NCI-H446 (cell line): Measurements from ENCODE around the gene CBLN3.

Experiments
- DNase-seq, 2 experiments: peaks; one replicate each; lab custom pipeline; 2025; lab: John Stamatoyannopoulos, UW

CBLN3 gene

GRCh38 chr14:24439257-24439656, 9.8 kb upstream of the CBLN3 start:
- no peak for DNase-seq

- no peak for DNase-seq
These were observed 9.0 kb upstream of the CBLN3 start for GRCh38 chr14:24438223-24439097.

- no peak for DNase-seq
These were observed 8.2 kb upstream of the CBLN3 start for GRCh38 chr14:24437736-24438067.

- DNase-seq: no peak
These were observed 7.7 kb upstream of the CBLN3 start for GRCh38 chr14:24437020-24437735.

- peak; percentile 50 to 71 for DNase-seq
These were observed 7.0 kb upstream of the CBLN3 start for GRCh38 chr14:24436355-24437019.

GRCh38 chr14:24435998-24436354, 6.5 kb upstream of the CBLN3 start:
- DNase-seq: no peak

GRCh38 chr14:24435192-24435810, 5.8 kb upstream of the CBLN3 start:
- DNase-seq: no peak

- no peak for DNase-seq
These were observed 5.2 kb upstream of the CBLN3 start for GRCh38 chr14:24434676-24435075.

GRCh38 chr14:24434036-24434435, 4.6 kb upstream of the CBLN3 start:
- no peak for DNase-seq

- DNase-seq: no peak
These were observed 3.0 kb upstream of the CBLN3 start for GRCh38 chr14:24432259-24433131.

GRCh38 chr14:24431569-24432258, 2.2 kb upstream of the CBLN3 start:
- DNase-seq: peak; percentile 89 to 93

GRCh38 chr14:24430682-24431568, 1.5 kb upstream of the CBLN3 start:
- DNase-seq: no peak

- DNase-seq: no peak
These were observed 744 bp upstream of the CBLN3 start for GRCh38 chr14:24430143-24430681.

- no peak for DNase-seq
These were observed 657 bp downstream of the CBLN3 start for GRCh38 chr14:24428628-24429394.

GRCh38 chr14:24427537-24428508, 1.6 kb downstream of the CBLN3 start:
- no peak for DNase-seq

- DNase-seq: no peak
These were observed 2.4 kb downstream of the CBLN3 start for GRCh38 chr14:24426912-24427536.
